Muscle of arm (tissue), 14 donors: ENCODE data around the gene TOX3. TPM values are rescaled to one million over a fixed set of nuclear protein-coding genes. Genes with fewer than 3 reads are reported as not detected.

ENCODE experiments used
- DNase-seq: peaks from one replicate; pipeline ENCODE4 v3.0.0-alpha.2; 2013
- long read RNA-seq, 11 donors: transcript quantifications; one replicate each; lab custom pipeline, GENCODE V29; 2026
- polyA plus RNA-seq, 12 donors: library from polyadenylated mRNA; unstranded; fragments of 120-200 nt; gene quantifications; one replicate each; pipeline ENCODE4 v1.2.1, GENCODE V29; 2013; ENCODE audit not compliant: insufficient read length in 12 of 12

TOX3 gene
- polyA plus RNA-seq, result 1 to 10 TPM in 11 of 12 donors, not detected in 1; 1.1 to 6.0 (median 2.2) TPM
- long read RNA-seq, donor 1, partial matches to known transcripts, result 13 of 14 reads
- long read RNA-seq, donor 1, other reads (novel, unspliced or antisense), result 0 of 14 reads
- long read RNA-seq, donor 2, partial matches to known transcripts, result 0 of 1 reads
- long read RNA-seq, donor 2, other reads (novel, unspliced or antisense), result 0 of 1 reads
- long read RNA-seq, donor 3, partial matches to known transcripts, result 0 of 1 reads
- long read RNA-seq, donor 3, other reads (novel, unspliced or antisense), result 0 of 1 reads
- long read RNA-seq, donor 4, result 0 reads
- long read RNA-seq, donor 5, result 0 reads
- long read RNA-seq, donor 6, result 0 reads
- long read RNA-seq, donor 7, partial matches to known transcripts, result 0 of 1 reads
- long read RNA-seq, donor 7, other reads (novel, unspliced or antisense), result 0 of 1 reads
- long read RNA-seq, donor 8, result 0 reads
- long read RNA-seq, donor 9, partial matches to known transcripts, result 0 of 1 reads
- long read RNA-seq, donor 9, other reads (novel, unspliced or antisense), result 0 of 1 reads
- long read RNA-seq, donor 10, result 0 reads
- long read RNA-seq, donor 11, result 0 reads

DNA sequence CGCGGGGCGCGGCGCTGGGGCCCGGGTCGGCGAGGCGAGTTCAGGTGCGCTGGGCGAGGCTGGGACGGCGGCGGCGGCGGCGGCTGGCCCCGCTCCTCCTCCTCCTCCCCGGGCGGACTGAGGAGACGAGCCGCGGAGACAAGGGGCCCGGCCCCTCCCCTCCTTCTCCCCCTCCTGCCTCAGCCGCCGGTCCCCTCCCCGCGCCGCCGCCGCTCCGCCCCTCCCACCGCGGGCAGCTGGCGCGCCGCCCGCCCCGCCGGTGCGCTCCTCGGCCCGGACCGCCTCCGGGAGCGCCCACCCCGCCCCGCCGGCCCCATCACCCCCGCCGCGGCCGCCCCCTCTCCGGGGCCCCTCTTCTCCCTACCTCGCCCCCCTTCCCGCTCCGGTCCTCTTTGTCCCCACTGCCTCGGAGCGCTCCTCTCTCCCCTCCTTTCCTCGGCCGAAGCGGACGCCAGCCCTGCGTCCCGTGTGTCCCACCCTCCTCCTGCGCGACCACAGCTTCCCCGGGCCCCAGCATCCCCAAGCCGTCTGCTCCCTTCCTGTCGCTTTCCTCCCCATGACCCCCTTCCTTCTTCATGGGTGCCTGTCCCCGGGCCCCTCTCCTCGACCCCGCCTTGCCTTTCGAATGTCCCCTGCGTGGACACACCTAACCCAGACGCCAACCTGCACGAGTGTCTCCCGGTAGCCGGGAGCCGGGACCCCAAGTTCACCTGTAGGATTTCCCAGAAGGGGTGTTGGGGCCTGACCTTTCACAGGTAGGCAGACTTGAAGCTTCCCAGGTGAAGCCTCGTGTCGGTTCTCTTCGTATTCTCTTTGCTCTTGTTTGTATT, at the start of gene TOX3:
TSS of gene TOX3 (minus strand) at position 140 of the 830 bp plus-strand sequence. CDS start 420 bp downstream, outside the sequence.
- no peak for DNase-seq

DNA sequence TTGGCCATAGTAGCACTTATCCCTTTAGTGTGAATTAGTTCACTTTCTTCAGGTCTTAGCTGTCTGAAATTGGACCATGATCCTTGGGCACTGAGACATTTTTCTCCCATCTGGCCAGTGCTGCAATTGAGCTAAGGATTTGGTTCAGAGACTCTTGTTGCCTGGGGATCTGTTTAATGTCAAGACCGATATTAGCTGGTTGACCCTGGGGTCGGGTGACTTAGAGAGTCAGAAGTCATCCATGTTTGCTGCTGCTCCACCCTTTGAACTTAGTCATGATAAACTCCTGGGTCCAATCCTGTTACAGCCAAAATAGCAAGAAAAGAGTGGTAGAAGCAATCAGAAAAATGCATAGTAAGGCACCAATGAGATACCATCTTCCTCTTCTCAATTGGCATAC, 45.8 kb upstream of the TOX3 start:
- DNase-seq, result no peak

DNA sequence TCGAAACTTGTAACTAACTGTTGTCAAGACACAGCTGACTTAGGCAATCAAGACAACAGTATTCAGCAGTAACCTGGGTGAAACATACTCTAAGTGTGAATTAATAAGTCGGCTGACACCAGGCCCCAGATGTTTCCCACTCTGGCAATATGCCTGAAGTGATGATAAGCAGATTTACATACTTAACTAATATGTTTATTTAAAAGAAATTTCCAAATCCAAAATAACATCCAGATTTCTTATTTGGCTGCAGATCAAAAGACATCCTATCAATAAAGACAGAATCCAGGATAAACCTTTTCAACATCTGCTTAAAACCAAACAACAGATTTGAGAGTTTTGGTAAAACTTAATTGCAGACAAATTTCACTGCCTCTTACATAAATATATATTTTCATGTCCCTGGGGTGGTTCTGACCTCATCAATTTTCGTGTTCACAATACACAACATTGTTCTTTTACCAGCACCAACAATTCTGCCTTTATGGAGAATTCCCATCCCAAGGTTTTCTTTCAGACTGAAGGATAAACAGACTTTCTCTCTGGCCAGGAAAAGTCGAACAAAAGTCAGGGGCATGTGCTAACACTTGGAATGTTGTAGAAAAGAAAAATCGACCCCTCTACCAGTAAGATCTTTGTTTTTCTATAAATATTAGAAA, 45.1 kb upstream of the TOX3 start:
- no peak for DNase-seq

DNA sequence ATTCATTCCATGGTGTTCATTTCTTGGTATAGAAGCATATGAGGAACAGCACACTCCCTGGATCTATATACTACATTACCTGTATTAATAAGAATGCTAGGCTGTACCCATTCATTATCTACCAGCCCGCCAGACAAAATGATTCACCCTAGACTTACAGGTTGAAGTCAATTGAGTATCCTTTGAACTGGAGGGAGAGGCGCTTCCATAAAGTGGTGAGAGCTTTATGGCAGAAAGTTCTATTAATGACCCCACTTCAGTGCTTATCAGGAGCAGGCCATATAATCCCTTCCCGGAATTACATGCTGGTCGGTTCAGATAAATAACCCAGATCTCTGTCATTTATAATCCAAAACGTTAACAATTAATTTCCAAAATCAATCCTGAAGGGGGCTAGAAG, 44.5 kb upstream of the TOX3 start:
- no peak for DNase-seq

DNA sequence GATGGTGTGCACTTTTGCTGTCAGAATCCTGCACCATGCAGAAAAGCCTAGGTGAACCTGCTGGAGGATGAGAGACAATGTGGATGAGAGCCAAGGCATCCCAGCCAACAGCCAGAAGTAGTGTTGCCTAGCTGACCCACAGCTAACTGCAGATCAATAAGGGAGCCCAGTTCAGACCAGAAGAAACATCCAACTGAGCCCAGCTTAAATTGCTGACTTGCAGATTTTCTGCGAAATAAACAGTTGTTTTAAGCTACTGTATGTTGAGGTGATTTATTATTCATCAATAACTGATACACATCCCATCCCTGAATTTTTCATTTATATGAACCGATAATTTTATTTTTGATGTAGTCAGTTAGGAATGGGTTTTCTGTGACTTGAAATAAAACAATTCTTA, 39.2 kb upstream of the TOX3 start:
- DNase-seq, result no peak

DNA sequence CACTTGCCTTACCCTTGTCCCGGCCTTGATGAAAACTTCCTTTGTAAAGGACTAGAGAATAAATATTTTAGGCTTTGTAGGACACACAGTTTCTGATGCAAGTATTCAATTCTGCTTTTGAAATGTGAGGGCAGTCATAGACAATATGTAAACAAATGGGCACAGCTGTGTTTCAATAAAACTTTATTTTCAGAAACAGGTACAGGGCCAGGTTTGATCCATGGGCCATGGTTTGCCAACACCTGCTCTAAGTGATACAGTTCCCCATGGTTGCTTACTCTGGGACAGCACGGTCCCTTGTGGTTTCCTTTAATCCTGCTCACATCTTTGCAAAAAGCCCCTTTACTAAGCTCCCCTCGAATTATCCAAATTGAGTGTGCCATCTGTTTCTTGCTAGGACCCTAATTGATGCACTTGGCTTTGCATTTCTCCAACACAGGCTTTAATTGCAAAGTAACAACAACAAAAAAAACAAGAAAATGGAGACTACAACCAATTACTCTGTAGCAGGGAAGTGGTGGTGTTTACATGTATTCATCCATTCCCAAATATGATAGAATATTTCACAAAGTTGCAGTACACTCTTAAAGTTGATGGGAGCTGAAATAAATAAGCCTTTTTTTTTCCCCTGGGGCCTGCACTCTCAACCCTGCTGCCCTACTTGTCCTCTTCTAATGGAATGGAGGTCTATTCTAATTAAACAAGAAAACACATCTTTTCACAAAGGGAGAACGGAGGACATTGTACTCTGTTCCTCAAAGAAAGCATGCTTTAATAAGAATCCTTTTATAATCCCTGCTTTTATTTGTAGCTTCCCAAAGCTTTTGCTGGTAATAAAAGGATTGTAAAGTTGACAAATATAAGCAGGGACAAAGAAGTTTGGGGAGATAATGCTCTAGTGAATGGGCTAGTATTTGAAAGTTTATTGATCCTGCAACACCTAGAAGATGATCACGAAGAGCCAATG, 37.7 kb upstream of the TOX3 start:
- no peak for DNase-seq

DNA sequence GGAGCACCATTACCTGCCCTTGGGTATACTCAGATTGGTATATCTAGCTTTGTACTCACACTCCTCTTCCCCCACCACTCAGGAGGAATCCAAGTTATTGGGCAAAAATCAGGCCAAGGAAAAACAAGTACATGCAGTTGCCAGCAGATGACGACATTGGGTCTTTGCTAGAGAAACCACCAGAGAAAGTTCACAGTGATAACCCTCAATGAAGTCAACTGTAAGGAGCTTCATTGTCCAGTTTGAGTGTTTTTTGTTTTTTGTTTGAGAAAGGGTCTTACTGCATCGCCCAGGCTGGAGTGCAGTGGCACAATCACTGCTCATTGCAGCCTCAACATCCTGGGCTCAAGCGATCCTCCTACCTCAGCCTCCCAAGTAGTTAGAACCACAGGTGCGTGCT, 34.6 kb upstream of the TOX3 start:
- no peak for DNase-seq

DNA sequence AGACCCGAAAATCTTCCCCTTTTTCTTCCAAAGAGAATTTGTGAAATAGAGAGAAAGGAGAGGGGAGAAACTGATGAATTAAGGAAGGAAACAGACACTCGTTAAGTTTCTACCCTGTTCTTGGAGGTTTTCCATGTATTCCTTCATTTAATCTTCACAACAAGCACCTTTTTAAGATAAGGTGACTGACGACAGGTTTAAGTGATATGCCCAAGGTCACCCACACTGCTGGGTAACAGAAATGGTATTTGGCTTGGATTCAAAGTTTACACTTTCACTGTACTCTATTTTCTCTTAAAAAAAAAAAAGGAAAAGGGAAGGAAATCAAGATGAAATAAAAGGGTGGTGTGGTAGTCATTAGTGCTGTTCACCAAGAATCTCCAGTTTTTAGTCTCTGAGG, 33.5 kb upstream of the TOX3 start:
- DNase-seq, result no peak

DNA sequence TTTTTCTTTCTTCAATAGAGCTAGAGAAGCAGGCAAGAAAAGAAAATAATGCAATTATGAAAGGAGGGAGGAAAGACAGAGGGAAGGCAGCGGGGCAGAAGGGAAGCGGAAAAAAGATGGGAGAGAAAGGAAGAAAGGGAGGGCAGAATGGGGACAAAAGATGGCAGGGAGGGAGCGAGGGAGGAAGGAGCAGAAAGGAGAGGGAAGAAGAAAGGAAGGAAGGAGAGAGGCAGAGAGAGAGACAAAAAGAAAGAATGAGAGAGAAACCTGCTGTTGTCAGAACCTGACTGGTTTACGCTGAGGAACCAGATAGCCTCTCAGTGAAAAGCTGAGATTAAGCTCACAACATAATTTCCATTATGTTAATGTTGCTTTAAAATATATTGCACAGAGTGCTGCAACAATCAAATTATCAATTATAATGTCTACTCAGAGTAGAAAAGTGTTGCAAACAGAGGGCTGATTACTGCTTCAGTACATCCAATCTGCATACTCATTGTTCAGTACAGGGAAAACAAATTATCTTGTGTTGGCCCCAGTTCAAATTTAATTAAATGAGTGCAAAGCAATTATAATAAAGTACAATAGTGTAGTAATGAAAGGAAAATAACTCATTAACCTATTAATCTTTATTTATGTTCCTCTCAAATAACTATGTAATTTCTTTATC, 32.0 kb upstream of the TOX3 start:
- no peak for DNase-seq

DNA sequence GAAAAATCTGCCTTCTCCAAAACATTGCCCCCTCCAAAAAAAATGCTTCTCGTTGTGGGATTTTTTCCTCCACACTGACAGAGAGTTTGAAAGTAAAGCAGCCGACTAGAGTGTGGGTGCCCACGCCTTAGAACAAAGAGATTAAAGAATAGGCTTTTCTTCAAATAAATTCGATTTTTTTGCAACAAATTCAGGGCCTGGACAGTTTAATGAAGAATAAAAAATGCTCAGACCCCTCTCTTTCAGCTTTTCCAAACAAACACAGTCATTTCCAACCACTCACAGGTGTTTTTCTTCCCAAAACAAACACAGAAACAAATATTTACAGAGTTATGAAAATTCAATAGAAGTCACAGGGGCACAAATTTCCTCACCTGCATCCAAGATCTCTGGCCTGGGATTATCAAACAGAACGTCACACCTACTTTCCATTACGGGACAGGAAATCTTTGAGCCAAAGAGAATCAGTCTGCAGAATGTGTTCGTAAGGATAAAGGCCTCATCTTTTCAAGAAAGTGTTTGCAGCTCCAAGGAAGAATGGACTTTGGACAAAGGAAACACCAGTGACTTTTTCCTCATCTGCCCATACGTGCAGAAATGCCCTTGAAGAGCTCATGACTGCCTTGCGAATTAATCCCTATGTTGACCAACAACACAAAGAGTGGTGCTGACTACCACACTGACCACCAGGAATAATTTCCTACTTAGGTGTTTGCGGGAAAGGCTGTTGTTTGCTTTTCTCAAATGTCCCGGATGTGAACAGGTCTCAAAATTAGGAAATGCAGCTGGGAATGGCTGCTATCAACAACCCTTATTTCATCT, 31.3 kb upstream of the TOX3 start:
- DNase-seq, result no peak

DNA sequence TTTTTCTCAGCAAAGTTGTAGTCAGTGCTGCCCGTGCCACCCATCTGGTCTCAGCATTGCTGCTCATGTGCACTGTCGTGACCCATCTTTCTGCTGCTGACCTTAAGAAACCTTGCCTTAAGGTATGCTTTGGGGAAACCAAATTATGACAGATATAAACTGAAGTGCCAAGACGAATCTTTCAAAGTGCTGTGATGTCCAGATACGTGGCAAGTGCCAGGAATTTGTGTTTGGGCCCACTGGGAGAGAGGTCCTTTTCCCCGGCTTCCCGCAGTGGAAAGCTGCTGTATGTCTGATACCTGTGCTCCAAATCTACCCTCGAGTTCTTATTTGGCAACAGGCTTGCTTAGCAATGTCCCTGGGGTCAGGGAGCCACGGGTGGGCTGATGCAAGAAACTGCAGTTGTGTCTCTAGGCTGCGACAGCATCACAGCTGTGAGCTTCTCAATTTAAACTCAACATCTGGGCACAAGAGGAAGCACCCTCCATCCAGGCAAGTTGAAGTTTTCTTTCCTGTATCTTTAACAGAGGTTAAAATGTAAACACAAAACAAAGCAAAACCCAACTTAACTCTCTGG, 30.3 kb upstream of the TOX3 start:
- no peak for DNase-seq

DNA sequence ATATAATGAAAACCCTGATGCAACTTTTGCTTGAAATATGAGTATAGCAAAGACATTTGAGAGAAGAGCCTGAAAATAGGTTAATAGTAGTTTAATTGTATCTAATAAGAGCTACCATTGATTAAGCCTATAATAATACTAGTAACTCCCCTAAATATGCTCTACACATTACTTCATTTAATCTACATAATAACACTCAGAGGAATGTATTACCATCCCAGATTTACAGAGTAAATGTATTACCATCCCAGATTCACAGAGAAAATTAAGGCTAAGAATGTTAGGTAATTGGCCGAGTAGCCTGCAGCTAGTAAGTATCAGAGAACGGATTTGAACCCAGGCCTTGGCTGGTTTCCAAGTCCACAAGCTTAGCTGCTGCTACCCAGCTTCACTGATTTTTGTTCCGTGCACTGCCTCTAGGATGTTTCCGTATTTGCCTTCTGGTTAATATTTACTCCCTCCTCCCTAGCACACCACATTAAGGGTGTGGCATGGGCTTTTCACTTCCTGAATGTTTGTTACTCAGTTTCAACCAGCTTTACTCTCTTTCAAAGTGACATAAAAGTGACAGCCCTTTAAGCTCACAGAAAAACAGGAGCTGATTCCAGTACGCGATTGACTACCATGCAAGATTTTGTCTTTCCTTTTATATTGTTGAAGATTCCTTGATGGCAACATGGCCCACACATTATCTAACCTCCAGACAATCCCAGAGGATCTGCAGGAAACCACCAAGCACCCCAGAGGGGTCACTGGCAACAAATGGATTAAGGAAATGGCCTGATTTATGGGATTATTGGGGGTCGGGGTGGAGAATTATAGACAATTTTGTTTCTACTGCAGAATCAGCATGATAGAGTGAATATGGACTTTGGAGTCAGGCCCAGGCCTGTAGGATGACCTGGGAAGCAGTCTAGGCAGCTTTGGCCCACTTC, 26.7 kb upstream of the TOX3 start:
- no peak for DNase-seq

DNA sequence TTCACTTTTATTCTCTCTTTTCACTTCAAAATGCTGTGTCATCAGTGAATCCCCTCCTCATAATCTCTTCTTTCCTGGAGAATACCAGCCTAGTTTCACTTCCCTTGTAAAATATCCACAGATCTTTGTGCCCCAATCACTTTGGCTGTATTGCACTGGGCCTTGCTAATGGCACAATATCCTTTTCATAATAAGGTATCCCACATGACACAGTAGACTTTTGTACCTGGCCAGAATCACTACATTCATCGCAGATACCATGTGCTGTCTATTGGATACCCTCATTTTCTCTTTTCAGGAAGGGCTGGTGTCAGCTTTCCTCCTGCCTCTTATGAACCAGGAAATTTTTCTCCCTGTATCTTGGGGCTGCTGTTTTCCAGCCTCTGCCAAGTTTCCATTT, 25.7 kb upstream of the TOX3 start:
- DNase-seq, result no peak

DNA sequence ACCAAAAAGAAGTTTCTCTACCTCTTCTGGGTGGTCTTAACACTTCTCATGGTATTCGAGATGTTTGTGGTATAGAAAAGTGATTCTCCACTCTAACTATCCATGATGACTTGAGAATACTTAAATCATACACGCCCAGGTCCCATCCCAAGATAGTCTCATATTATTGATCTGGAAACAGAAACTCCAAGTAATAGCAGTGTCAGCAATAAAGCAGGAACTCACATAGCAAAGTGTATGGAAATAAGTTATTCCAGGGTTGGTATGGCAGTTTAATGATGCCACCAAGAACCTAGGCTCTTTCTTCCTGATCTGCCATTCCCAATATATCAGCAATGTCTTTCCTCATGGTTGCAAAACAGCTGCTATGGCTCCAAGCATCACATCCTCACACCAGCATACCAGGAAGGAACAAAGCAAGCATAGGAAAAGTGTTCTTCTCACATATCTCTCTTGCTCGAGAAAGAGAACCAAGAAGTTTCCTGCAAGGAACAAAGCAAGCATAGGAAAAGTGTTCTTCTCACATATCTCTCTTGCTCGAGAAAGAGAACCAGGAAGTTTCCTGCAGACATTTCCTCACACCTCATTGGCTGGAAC, 23.6 kb upstream of the TOX3 start:
- DNase-seq, result no peak

DNA sequence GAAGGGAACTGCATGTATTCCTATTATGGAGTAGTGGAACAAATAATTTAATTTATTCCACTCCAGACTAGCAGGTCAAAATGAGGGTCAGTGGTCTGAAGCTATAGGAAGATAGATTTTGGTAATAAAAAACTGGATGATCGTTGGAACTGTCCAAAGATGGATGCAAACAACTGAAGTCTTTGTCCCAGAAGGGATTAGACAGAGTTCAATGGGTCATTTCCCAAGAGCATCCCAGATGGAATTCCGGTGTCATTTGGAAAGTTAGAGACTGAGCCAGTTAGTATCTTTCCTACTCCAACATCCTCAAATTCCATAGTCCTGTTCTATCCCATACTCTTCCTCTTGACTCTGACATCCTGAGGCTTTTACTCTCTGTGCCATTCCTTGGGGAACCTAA, 22.8 kb upstream of the TOX3 start:
- DNase-seq, result no peak

DNA sequence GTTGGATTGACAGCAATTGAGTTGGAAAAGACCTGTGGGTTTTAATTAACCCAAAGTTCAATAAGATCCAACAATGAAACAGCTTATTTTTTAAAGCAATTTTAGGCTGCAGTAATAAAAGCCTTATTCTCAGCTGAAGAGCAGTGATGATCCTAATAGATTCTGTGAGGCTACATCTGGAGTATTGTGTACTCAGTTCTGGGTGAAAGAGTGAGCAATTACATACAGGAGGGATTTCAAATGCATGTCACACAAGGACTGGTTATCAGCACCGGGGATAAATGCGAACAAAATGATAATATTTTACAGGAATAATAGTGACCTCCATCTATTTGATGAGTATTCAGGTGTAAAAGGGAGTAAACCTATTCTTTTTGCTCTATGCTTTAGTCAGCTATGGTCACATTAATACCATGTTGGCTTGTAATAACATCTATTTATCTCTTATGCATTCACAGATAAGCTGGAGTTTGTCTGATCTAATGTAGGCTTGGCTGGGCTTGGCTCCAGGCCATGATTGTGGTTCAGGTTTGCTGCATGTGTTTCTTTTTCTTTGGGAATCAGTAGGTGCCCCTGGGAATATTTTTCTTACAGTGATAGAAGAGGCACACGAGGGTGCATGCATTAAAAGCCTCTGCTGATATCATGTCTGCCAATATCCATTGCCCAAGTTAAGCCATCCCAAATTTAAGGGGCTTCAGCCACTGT, 22.2 kb upstream of the TOX3 start:
- DNase-seq, result no peak

DNA sequence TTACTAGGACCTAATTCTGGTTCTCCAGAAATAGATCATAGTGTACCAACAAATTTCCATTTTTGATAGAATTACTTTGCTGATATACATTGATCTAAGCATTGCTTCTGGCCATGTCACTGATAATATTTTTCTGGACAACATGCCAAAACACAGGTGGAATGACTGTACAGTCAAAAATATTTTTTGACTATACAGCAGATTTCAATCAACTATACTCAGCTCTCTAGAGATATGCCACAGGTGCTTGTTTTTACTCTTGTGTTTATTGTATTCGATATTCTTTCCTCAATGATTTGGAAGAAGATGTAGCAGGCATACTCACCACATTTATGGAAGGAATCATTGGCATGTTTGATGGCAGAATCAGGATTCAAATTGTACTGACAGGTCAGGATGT, 21.6 kb upstream of the TOX3 start:
- no peak for DNase-seq
